ENCODE data around the gene STAB1. TPM values are rescaled to one million over a fixed set of nuclear protein-coding genes. Genes with fewer than 3 reads are reported as not detected.

The STAB1 gene
- total RNA-seq, 4 donors from 2014 or later, result 10.3 to 27.2 (median 23.3) TPM

DNA sequence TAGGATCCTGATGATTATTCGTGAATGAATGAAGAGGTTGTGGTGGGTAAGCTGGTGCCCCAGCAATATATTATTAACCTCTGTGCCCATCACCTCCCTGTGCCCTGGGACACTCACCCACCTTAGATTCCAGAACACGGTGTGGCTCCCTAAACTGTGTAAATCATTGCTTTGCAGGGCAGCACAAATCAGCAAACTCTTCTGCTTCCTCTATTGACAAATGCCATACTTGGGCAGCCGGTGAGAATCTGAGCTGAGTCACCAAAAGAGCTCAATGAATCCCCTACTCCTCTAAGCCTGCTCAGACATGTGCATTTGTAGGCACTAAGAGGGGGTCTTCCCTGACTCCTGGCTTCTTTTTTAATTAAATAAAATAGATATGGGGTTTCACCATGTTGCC, 57.0 kb downstream of the STAB1 start:
- H3K9me3 ChIP-seq, result no peaks in the 10 kb centered on the region
- H3K27me3 ChIP-seq, result no peaks in the 10 kb centered on the region
- no peak overlapping the region for H3K4me3 ChIP-seq
- in situ Hi-C loops (cut with MboI; ENCODE audit: low sequenced_read_pairs in 4 of 4) (no loop called here), intact Hi-C loops (cut with DNase I; ENCODE audit: low total_unique reads) (no loop called here)
- DNase-seq (no peak), ATAC-seq (no peak)
- peaks cover 0 to 49% of the 10 kb centered on the region in 2 donors for H3K36me3 ChIP-seq
- TF ChIP-seq POLR2A (IDR thresholded peaks at IDR 0.05), result no peak
- TF ChIP-seq, protein P1, sequence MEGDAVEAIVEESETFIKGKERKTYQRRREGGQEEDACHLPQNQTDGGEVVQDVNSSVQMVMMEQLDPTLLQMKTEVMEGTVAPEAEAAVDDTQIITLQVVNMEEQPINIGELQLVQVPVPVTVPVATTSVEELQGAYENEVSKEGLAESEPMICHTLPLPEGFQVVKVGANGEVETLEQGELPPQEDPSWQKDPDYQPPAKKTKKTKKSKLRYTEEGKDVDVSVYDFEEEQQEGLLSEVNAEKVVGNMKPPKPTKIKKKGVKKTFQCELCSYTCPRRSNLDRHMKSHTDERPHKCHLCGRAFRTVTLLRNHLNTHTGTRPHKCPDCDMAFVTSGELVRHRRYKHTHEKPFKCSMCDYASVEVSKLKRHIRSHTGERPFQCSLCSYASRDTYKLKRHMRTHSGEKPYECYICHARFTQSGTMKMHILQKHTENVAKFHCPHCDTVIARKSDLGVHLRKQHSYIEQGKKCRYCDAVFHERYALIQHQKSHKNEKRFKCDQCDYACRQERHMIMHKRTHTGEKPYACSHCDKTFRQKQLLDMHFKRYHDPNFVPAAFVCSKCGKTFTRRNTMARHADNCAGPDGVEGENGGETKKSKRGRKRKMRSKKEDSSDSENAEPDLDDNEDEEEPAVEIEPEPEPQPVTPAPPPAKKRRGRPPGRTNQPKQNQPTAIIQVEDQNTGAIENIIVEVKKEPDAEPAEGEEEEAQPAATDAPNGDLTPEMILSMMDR (IDR thresholded peaks at IDR 0.05 in 4 of 5, conservative IDR thresholded peaks at IDR 0.05 in 1 of 5), result no peak
- H3K27ac ChIP-seq, result no peak overlapping the region
- H3K4me1 ChIP-seq, result peaks cover 0 to 10% of the 10 kb centered on the region in 2 donors

DNA sequence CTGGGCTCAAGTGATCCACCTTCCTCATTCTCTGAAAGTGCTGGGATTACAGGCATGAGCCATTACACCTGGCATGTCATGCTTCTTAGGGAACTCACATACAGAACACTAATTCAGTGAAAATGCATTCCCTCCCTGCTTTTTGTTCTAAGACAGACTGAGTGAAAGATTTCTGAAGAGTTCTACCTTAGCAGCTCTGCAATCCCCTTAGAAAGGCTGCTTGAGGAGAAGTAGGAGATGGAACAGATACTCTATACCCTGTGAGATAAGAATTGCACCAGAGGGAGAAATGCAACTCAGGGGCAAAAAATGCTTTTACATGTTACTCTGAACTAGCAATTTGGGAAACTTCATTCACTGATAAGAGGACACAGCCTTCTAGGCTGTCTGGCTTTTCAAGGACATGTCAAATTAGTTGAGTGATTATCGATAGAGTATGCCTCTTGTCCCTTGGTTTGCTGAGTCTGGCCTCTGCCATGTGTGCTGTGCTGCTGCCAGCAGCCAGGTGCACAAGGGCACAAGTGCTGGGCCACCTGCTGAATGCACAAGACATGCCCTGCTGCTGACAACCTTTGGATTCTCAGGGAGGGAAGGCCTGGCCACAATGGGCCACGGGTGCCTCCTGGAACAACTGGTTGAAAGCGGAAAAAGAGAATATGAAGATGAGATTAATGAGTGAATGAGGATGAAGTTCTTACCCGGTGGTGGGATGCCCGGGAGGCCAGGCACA, 59.1 kb downstream of the STAB1 start:
- peaks cover 0 to 10% of the 10 kb centered on the region in 2 donors for H3K4me1 ChIP-seq
- intact Hi-C loops (cut with DNase I; ENCODE audit: low total_unique reads), result no loop called here
- H3K36me3 ChIP-seq, result peaks cover 0 to 46% of the 10 kb centered on the region in 2 donors
- H3K27me3 ChIP-seq, result no peaks in the 10 kb centered on the region
- no peak overlapping the region for H3K27ac ChIP-seq
- in situ Hi-C loops (cut with MboI; ENCODE audit: low sequenced_read_pairs in 4 of 4), result no loop called here
- DNase-seq (no peak), ATAC-seq (no peak)
- TF ChIP-seq, protein P1 (IDR thresholded peaks at IDR 0.05 in 4 of 5, conservative IDR thresholded peaks at IDR 0.05 in 1 of 5), result no peak
- no peak for TF ChIP-seq POLR2A (IDR thresholded peaks at IDR 0.05)
- no peak overlapping the region for H3K4me3 ChIP-seq
- no peaks in the 10 kb centered on the region for H3K9me3 ChIP-seq

DNA sequence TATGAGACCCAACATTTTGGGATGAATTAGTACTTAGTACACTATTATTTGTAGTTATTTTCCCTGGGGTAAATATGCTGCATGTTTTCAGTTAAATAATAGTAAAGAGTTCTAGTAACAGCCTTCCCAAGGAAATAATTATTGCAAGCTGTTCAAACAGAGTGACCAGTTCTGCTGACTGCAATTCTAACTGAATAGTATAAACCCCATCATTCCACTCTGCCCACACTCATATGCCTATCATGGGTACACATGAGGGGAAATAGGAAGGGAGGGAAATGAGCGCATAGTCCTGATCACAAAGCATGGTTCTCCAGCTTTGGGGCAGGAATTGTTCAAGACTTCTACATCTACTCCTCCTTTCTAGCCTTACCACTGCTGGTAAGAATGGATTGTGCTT, 59.9 kb downstream of the STAB1 start:
- H3K36me3 ChIP-seq, result peaks cover 0 to 48% of the 10 kb centered on the region in 2 donors
- DNase-seq (no peak), ATAC-seq (no peak)
- intact Hi-C loops (cut with DNase I; ENCODE audit: low total_unique reads), result no loop called here
- H3K4me3 ChIP-seq, result no peak overlapping the region
- H3K27ac ChIP-seq, result no peak overlapping the region
- in situ Hi-C loops (cut with MboI; ENCODE audit: low sequenced_read_pairs in 4 of 4), result no loop called here
- TF ChIP-seq, protein P1 (IDR thresholded peaks at IDR 0.05 in 4 of 5, conservative IDR thresholded peaks at IDR 0.05 in 1 of 5), result no peak
- no peak for TF ChIP-seq POLR2A (IDR thresholded peaks at IDR 0.05)
- H3K4me1 ChIP-seq, result peaks cover 0 to 10% of the 10 kb centered on the region in 2 donors
- no peaks in the 10 kb centered on the region for H3K9me3 ChIP-seq
- no peaks in the 10 kb centered on the region for H3K27me3 ChIP-seq

DNA sequence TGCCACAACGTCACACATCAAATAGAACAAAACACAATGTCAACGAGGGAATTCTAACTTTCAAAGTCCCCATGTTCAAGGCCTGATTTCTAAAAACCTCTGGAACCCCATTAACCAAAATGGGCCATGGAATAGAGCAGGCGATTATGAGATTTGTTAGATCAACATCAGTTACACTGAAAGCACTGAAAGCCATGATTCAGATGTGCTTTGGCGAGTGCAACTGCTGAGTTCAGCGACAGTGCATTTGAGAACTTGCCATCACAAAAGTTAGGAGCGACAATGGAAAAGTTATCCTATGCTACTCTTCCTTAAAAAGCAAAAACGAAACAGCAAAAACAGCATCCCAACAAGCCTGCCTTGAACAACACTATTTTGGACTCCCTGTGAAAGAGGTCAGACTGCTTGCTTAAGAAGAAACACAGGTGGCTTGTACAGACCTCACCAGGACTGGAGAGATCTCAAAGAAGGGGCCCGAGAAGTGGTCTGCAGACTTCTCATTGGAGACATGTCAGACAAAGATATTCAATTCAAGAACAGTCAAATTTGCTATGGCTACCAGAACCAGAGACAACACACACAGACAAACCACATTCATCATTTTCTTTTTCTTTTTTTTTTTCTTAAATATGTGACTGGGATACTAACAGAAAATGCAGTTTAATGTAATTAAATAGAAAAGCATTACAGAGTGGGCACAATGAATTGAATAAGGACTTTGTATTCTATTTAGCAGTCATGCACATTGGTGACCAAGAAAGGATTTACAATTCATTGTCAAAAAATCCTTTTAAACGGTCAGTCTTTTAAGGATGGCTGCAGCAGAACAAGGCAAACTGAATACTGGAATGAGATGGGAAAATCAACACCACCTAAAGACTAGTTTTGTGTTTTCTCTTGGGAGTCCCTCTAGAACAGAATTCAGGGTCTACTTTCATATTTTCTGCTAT, 62.1 kb downstream of the STAB1 start:
- Histone ChIP-seq H3K27me3 (no peaks in the 10 kb centered on the region), H3K4me1 (peaks cover 0 to 6% of the 10 kb centered on the region in 2 donors), H3K4me3 (no peak overlapping the region), H3K9me3 (no peaks in the 10 kb centered on the region), H3K27ac (no peak overlapping the region), H3K36me3 (peaks cover 0 to 64% of the 10 kb centered on the region in 2 donors)
- intact Hi-C loops (cut with DNase I; ENCODE audit: low total_unique reads), result no loop called here
- ATAC-seq, result no peak
- TF ChIP-seq POLR2A (IDR thresholded peaks at IDR 0.05), result no peak
- in situ Hi-C loops (cut with MboI; ENCODE audit: low sequenced_read_pairs in 4 of 4), result no loop called here
- DNase-seq, result no peak

DNA sequence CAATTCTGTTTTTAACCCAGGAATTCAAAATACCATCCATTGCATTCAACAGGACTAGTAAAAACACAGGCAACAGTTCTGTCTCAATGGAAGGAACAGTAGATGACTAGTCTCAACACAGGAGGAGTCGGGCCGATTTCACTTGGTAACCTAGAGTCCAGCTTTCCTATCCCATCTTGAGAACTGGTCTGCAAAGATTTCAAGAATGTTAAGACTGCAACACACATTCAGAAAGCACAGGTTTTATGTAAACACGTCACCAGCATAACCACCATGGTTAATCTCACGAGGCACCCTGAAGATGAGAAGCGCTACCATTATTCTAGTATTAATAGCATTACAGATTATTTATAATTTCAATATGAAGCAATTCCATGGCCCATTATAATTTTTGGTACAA, 63.3 kb downstream of the STAB1 start:
- Histone ChIP-seq H3K27me3 (no peaks in the 10 kb centered on the region), H3K4me1 (peaks cover 0 to 6% of the 10 kb centered on the region in 2 donors), H3K36me3 (peaks cover under 1 to 75% of the 10 kb centered on the region in 2 donors), H3K9me3 (no peaks in the 10 kb centered on the region), H3K27ac (no peak overlapping the region), H3K4me3 (no peak overlapping the region)
- intact Hi-C loops (cut with DNase I; ENCODE audit: low total_unique reads) (no loop called here), in situ Hi-C loops (cut with MboI; ENCODE audit: low sequenced_read_pairs in 4 of 4) (no loop called here)
- no peak for ATAC-seq
- no peak for TF ChIP-seq POLR2A (IDR thresholded peaks at IDR 0.05)
- TF ChIP-seq, protein P1 (IDR thresholded peaks at IDR 0.05 in 4 of 5, conservative IDR thresholded peaks at IDR 0.05 in 1 of 5), result no peak
- DNase-seq, result no peak

Data from gastrocnemius medialis (tissue), 4 donors.